Measurements from ENCODE around the gene PSMC1. TPM values are rescaled to one million over a fixed set of nuclear protein-coding genes. Genes with fewer than 3 reads are reported as not detected.
"Not testable (repeated sequence)": the region's sequence is repeated elsewhere in the genome, so short reads cannot be mapped to it uniquely, and the experiment has no call there.

The PSMC1 gene
- 163 and 174 TPM in 2 replicates for polyA plus RNA-seq (2014; cell fraction: cytosol; rRNA removed)
- polyA plus RNA-seq (2014; cell fraction: nucleus; rRNA removed) = 60.4 and 86.3 TPM in 2 replicates

- peak; percentile 84 for DNase-seq (ENCODE audit: low spot score)
Measured at GRCh38 chr14:90256354-90257131, at the start of gene PSMC1. Gene PSMC1, plus strand, starts transcription at chr14:90256553. Its CDS starts 45 bp downstream, at chr14:90256598.

GRCh38 chr14:90213099-90213748 lies 43.1 kb upstream of the PSMC1 start:
- DNase-seq (ENCODE audit: low spot score) = no peak

- DNase-seq (ENCODE audit: low spot score) = no peak
Measured at GRCh38 chr14:90228478-90228877, 27.9 kb upstream of the PSMC1 start.

GRCh38 chr14:90229942-90230341 lies 26.4 kb upstream of the PSMC1 start:
- DNase-seq (ENCODE audit: low spot score) = not testable (repeated sequence)

GRCh38 chr14:90235179-90235976 lies 21.0 kb upstream of the PSMC1 start:
- peak; percentile 41 for DNase-seq (ENCODE audit: low spot score)

- DNase-seq (ENCODE audit: low spot score) = no peak
Measured at GRCh38 chr14:90239139-90239538, 17.2 kb upstream of the PSMC1 start.

GRCh38 chr14:90242444-90242843 lies 13.9 kb upstream of the PSMC1 start:
- no peak for DNase-seq (ENCODE audit: low spot score)

GRCh38 chr14:90246936-90247335 lies 9.4 kb upstream of the PSMC1 start:
- DNase-seq (ENCODE audit: low spot score) = no peak

GRCh38 chr14:90247441-90247840 lies 8.9 kb upstream of the PSMC1 start:
- not testable (repeated sequence) for DNase-seq (ENCODE audit: low spot score)

GRCh38 chr14:90248594-90248993 lies 7.8 kb upstream of the PSMC1 start:
- no peak for DNase-seq (ENCODE audit: low spot score)

GRCh38 chr14:90253826-90254225 lies 2.5 kb upstream of the PSMC1 start:
- DNase-seq (ENCODE audit: low spot score) = no peak

- DNase-seq (ENCODE audit: low spot score) = no peak
Measured at GRCh38 chr14:90255871-90256270, 482 bp upstream of the PSMC1 start.

- DNase-seq (ENCODE audit: low spot score) = no peak
Measured at GRCh38 chr14:90263748-90264449, 7.5 kb downstream of the PSMC1 start.

- no peak for DNase-seq (ENCODE audit: low spot score)
Measured at GRCh38 chr14:90266441-90267154, 10.2 kb downstream of the PSMC1 start.

GRCh38 chr14:90268420-90268819 lies 12.1 kb downstream of the PSMC1 start:
- no peak for DNase-seq (ENCODE audit: low spot score)

- DNase-seq (ENCODE audit: low spot score) = no peak
Measured at GRCh38 chr14:90272523-90272922, 16.2 kb downstream of the PSMC1 start.

GRCh38 chr14:90273532-90273931 lies 17.2 kb downstream of the PSMC1 start:
- DNase-seq (ENCODE audit: low spot score) = no peak

- no peak for DNase-seq (ENCODE audit: low spot score)
Measured at GRCh38 chr14:90274019-90274418, 17.7 kb downstream of the PSMC1 start.

GRCh38 chr14:90274808-90275457 lies 18.6 kb downstream of the PSMC1 start:
- no peak for DNase-seq (ENCODE audit: low spot score)

- DNase-seq (ENCODE audit: low spot score) = no peak
Measured at GRCh38 chr14:90275458-90275814, 19.1 kb downstream of the PSMC1 start.

Measured in SK-N-DZ (cell line).